Measurements from ENCODE around the gene ST6GAL1. TPM values are rescaled to one million over a fixed set of nuclear protein-coding genes. Genes with fewer than 3 reads are reported as not detected.

Gene ST6GAL1
- total RNA-seq, 1 experiment from 2014 or later = 15.6 TPM

GRCh38 chr3:187105700-187106099 is 175.4 kb downstream of the ST6GAL1 start:
- ChIA-PET RAD21 (ENCODE audit: low non-redundant PET in 1 of 2, low total read pairs in 2 of 2, uncharacterized antibody in 2 of 2, unreplicated experiment in 2 of 2) (no interaction called here), POLR2A (no interaction called here), CTCF (no interaction called here)
- TF ChIP-seq SRF (IDR thresholded peaks at IDR 0.05; ENCODE audit: low read depth) (no peak), POLR2A (IDR thresholded peaks at IDR 0.05; ENCODE audit: borderline replicate concordance, extremely low read depth, insufficient read depth, insufficient read length) (no peak), TCF7L2 (IDR thresholded peaks at IDR 0.05; ENCODE audit: borderline replicate concordance, extremely low read depth, insufficient read depth, insufficient read length) (no peak), FOSL1 (IDR thresholded peaks at IDR 0.05; ENCODE audit: low read depth) (no peak), ZFX (IDR thresholded peaks at IDR 0.05) (no peak), CBX3 (IDR thresholded peaks at IDR 0.05; ENCODE audit: low read depth) (no peak), JUND (IDR thresholded peaks at IDR 0.05) (no peak), CEBPB (IDR thresholded peaks at IDR 0.05; ENCODE audit: low read depth) (no peak), CTCF (IDR thresholded peaks at IDR 0.05 in 2 of 3, conservative IDR thresholded peaks at IDR 0.05 in 1 of 3; ENCODE audit: borderline replicate concordance in 1 of 3, insufficient read depth in 1 of 3, low read depth in 2 of 3, low read length in 2 of 3) (no peak), EGR1 (IDR thresholded peaks at IDR 0.05; ENCODE audit: low read depth) (no peak), SP1 (IDR thresholded peaks at IDR 0.05; ENCODE audit: low read depth) (no peak), EZH2 (IDR thresholded peaks at IDR 0.05) (no peak), ELF1 (IDR thresholded peaks at IDR 0.05; ENCODE audit: borderline replicate concordance, low read depth) (no peak), RAD21 (IDR thresholded peaks at IDR 0.05; ENCODE audit: low read depth) (no peak)
- 0 out of 2 replicates have a peak, but pooled peaks cover 6% of the 10 kb centered on the region for H3K27me3 ChIP-seq (ENCODE audit: insufficient read depth, low read length)
- no peak overlapping the region for H3K27ac ChIP-seq (ENCODE audit: low read depth, low read length)
- H2AFZ ChIP-seq (ENCODE audit: low read depth, low read length, poor library complexity, severe bottlenecking) = no peak overlapping the region
- H3K4me1 ChIP-seq (ENCODE audit: control insufficient read depth in 1 of 2, insufficient read depth in 2 of 2, low read length in 2 of 2) = peaks cover 6 to 8% of the 10 kb centered on the region in 2 experiments; a peak in 3 of 4 replicates
- H4K20me1 ChIP-seq (ENCODE audit: insufficient read depth) = no peaks in the 10 kb centered on the region
- intact Hi-C loops (cut with micrococcal nuclease) = no loop called here
- H3K4me2 ChIP-seq (ENCODE audit: low read length) = no peak overlapping the region
- ATAC-seq (no peak), DNase-seq (ENCODE audit: low read depth, low spot score) (no peak)
- no peak overlapping the region for H3K4me3 ChIP-seq (replicated peaks in 1 of 2; ENCODE audit: low read depth in 1 of 2, low read length in 2 of 2)
- H3K9ac ChIP-seq (ENCODE audit: low read length) = no peak overlapping the region
- H3K36me3 ChIP-seq (ENCODE audit: control insufficient read depth in 1 of 2, insufficient read depth in 2 of 2, low read length in 2 of 2) = no peaks in the 10 kb centered on the region
- BruUV-seq (replicated peaks) = no TSS peak
- H3K9me3 ChIP-seq (ENCODE audit: control insufficient read depth in 1 of 2, insufficient read depth in 1 of 2, low read depth in 1 of 2, low read length in 2 of 2) = no peaks in the 10 kb centered on the region
- H3K9me2 ChIP-seq (ENCODE audit: insufficient read depth) = no peaks in the 10 kb centered on the region
- no peaks in the 10 kb centered on the region for H3K79me2 ChIP-seq (ENCODE audit: insufficient read depth, low read length)

All from HCT116 (cell line).